DLD1 (cell line): ENCODE measurements around the gene AUTS2.

Source experiments
- in situ Hi-C: cut with HindIII; loops from 2 replicates; pipeline ENCODE4 v1.10.0; 2017; ENCODE audit warnings: low sequenced_read_pairs

The AUTS2 gene

DNA sequence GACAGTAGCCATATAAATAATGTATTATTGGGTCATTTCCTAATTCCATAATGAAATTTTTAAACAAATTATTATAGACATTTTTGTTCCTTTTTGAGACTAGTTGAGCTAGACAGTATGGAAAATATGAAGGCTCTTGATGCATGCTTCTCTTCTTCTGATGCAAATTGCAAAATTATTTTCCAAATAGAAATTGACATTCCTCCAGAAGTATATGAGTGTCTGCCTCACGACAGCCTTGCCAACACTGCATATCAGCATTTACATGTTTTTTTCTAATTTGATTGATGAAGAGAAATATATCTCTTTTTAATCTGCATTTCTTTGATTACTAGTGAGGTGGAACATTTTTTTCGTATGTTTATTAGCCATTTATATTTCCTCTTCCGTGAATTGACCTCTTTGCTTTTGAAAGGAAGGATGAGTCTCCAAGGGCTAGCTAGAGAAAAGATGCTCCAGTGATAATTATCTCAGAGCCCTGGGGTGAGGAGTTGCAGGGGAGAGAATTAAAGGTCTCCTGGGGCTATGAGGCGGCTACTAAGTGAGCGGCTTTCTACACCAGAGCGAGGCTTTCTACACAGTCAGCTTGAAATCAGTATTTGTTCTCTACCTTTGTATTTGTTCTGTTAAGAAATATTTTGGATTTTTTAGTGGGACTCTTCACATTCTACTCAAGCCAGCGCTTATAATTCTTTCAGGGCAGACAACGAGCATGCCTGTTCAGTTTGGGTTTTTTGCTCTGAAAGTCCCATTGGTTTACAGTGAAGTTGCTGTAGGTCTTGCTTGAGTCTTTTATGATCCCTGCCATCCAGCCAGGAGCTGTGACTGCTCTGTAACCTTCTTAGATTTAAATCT is 821.5 kb downstream of the AUTS2 start:
- in situ Hi-C loops = no loop called here

DNA sequence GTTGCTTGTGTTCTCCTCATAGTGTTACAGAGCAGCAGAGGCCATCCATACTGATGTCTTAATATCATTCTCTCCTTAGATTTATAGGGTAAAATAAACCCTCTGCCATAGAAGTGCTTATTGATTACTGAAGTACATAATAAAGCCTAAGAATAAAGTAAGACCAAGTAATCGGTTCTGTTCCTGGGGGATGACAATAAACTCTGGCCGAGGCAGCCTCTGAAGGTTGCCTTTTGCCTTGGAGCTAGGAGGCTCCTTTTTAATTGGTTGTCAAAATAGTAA is 822.0 kb downstream of the AUTS2 start:
- in situ Hi-C loops = no loop called here

DNA sequence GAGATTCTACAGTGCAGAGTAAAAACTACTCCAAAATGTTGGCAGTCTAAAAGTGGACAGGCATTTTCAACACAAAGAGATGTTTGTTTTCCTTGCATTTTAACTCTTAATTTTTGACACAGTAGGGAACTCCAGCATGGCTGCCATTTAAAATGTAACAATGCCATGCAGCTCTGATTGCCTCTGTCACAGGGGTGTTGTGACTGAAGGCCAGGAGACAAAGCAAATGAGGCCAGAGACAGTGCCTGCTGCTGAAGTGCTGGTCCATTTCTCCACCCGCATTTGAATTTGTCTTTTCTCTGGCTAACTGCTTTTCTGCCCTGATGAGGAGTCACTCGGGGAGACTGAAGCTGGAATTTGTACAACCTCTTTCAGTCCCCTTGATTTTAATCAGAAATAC is 823.0 kb downstream of the AUTS2 start:
- in situ Hi-C loops = no loop called here

DNA sequence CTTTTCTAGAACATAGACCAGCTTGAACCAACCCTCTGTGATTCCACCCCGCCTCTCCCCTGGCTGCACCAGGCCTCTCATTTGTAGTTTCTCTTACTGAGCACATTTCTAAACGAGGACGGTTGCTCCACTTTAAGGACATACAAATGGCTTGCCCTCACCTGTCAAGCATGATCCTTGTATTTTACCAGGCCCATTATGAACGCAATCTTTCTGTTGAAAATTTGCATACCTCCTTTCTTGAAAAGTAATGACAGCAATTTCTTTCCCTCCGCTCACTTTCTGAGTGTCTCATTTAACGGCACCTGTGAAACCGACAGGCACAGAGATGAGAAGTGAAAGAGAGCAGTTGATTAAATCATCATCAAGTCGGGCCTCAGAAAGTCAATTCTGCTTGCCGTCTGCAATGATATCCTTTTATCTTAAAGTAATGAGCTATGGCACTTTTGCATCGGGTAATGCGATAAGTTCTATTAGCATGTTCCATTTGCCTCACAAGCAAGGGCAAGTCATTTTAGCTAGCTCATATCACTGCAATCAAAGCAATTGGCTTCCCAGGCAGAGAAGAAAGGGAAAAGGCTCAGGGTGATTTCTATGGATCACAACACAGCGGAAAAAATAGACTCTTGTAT is 828.1 kb downstream of the AUTS2 start:
- in situ Hi-C loops = no loop called here

DNA sequence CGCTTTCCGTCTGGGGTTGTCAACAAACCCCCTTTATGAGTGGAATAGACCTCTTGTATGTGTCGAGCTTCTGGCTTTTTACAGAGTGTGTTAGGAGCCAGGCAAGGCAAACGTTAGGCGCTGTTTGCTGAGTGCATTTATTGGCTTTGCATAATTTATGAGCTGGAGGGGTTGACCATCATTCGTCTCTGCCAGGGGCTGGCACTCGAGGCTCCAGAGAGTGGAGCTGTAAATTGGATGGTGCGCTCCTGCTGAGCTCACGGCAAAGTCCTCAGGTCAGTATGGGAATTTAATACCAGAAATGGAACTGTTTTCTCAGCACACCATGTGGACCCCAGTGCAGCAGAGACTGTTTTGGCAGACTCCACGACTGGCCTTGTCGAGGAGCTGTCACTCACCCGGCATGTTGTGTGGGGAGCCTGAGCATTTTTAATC is 834.3 kb downstream of the AUTS2 start:
- in situ Hi-C loops = no loop called here

DNA sequence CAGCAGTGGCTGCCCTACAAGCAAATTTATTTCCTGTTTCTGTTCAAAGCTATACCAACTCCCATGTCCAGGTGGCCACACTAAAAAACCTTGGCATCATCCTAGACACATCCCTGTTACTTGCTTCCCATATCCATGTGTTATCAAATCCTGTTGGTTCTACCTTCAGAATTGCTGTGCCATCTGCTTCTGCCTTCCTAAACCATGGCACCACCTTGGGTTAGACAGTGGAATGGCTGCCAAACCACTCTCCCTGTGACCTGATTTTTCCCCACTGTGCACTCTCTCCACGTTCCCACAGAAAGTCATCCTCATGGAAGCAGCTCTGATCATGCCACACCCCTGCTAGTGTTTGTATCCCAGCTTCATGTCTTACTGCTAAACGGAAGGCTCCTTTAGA is 836.1 kb downstream of the AUTS2 start:
- in situ Hi-C loops = no loop called here

DNA sequence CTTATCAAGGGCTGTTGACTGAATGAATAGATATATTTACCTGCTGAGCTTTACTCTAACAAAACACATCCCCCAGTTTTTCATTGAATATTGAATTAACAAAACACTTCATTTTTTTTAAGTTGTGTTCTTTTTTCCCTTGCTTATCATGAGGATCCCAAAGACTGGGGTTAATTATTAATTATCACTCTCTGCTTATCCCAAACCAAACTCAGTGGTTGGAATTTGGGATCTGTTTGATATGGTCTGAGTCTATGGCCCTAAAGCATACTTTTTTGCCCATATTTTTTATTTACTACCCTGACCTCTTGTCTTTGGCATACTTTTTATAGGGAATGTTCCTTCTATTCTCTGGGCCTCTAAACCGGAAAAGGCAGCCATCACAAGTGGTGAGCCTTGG is 836.5 kb downstream of the AUTS2 start:
- in situ Hi-C loops = no loop called here

DNA sequence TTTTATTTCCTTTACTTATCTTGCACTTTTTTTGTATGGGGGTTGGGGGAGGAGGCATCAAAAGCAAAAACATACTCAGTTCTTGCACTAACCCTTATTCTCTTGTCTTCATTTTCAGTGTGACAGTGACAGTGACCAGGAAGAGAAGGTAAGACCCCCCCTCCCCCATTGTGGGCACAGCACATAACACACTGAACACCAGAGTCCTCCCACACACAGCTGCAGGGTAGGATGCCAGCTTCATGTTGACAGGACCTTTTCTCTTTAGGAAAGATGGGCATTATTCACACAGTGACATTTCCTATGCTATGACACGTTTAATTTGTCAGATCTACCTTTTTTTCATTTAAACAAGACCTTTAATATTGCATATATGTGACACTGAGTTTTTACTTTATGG is 837.4 kb downstream of the AUTS2 start:
- in situ Hi-C loops = no loop called here

DNA sequence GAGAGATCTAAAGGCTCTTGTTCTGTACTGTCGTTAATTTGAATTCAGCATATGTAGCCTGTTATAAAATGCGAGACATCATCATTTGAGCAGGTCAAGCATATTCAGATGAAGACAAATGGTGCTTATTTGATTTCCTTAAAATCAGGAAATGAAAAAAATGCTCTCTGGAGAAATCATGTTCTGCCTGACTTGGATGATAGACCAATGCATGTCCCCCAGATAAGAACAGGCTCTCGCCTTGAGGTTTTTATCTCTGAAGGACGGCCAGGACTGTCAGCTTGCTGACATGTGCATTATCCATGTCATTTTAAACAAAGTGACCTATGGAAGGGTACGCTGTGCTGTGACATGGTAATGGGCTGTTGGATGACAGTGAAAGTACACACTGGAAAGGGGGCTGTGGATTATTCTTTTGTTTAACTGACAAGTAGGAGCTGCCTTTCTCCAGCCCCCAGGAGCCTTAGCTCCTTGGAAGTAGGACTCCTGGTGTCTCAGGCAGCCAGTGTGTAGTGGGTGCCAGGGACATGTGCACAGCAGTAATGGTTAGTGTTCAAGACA is 838.6 kb downstream of the AUTS2 start:
- in situ Hi-C loops = no loop called here

DNA sequence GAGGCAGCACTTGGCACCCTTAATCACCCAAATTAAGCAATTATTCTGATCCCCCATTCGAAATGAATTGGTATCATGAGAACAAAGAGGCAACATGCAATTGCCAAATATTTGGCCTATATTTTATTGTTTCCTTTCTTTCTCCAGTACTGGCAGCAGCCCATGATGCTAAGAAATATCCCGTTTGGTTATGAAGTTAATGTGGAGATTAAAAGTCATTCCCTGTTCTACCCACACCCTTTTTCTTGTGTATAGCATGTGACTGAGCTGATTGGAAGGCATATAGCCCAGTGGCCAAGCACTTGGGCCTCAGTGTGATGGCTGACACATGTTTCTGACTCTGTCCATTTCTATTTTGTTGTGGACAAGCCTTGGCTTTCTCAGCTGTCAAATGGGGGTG is 841.4 kb downstream of the AUTS2 start:
- in situ Hi-C loops = no loop called here

DNA sequence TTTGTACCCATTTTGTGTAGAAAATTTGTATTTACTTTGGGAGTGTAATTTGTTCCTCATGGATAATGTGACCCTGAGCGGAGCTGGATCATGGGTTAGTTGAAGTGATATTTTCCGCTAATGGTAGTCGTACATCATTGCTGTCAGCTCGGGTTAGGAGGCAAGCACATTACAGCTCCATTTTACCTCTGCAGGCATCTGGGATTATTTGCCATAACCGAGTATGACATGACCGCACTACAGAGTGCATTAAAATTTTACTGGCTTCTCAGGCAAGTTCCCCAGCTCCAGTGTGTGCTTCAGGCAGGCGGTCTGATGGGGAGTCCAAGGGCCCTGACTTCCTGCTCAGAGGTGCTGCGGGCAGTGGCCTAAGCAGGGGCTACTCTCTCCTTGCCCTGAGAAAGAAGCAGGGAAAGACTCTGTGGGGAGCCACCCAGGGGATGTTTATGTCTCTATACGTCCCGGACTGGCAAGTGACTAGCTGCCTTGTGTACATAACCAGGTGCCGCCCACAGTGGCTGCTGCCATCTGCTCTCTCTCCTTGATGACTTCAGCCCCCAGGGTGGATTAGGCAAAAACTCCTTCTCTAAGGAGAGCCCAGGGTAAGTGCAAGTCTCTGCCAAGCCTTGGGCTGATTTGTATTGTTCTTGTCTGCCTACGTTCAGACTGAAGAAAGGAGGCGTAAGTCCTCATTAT is 848.3 kb downstream of the AUTS2 start:
- in situ Hi-C loops = no loop called here

DNA sequence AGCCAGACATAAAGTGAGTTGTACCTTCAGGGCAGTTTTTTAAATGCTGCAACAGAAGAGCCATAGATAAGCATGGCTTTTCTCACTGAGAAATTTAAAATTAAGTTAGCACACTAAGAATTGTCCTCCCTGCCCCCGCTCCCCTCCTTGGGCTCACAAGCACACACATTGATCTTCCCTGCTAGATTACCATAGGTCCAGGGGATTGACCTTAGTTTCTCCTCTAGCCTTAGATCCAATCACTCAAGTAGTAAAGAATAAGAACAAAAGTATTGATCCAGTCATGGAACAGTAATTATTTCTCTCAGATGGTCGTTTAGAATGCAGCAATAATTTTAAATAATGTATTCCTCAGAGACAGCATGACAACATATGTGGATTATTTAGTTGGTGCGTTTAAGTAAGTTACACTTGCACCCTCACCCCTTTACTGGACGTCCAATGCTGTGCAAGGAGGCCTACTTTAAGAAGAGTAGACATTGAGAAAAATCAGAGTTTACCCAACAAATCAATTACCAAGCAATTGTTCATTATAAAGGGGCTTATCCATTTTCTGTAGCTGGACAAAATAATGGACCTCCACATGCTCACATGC is 850.1 kb downstream of the AUTS2 start:
- in situ Hi-C loops = no loop called here

DNA sequence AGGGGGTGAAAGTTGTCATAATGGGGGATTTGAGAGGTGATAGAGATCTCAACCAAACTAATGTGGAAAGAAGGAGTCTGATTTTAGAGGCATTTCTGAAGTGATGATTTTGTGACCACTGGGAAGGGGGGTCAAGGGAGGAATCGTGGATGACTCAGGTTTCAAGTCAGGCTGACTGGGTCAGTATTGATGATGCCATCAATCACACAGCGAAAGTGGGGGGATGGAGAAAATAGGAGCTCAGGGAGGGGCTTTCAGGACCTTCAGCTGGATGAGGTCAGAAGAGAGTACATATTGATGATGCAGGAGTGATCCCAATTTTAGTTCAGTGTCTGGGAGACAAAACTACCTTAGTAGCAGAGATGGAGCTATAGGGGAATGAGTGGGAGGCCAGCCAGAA is 852.5 kb downstream of the AUTS2 start:
- in situ Hi-C loops = no loop called here

DNA sequence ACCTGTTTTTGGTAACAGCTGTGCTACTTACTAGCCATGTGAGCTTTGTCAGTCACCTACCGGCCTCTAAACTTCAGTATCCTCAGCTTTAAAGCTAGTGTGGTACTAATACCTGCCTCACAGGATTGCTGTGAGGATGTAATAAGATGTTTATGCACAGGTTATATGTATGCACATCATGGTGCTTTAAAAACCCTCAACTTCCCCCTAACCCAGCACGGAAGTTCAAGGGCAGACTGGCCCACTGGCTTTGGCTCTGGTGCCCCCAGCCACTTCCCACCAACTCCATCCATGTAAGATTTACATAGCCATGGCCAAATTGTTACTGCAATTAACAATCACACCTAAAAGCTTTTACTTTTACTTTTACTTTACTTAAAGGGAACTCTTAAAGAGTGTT is 857.6 kb downstream of the AUTS2 start:
- in situ Hi-C loops = no loop called here

DNA sequence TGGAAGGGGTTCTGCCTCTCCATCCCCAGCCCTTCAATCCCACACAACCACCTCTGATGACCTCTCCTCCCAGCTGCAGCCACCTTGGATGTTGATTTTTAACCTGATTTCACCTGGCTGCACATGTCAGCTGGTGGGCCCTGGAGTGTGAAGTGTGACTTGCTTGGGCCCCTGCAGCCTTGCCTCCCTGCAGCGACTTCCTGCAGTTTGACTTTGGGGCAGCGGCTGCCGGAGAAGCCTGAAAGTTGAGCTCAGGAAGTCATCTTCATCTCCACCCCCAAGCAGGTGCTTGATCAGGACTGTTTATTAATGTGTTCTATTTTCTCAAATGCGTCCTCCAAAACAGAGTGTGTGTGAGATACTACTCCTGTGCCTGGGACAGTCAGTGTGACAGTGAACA is 858.4 kb downstream of the AUTS2 start:
- in situ Hi-C loops = no loop called here

DNA sequence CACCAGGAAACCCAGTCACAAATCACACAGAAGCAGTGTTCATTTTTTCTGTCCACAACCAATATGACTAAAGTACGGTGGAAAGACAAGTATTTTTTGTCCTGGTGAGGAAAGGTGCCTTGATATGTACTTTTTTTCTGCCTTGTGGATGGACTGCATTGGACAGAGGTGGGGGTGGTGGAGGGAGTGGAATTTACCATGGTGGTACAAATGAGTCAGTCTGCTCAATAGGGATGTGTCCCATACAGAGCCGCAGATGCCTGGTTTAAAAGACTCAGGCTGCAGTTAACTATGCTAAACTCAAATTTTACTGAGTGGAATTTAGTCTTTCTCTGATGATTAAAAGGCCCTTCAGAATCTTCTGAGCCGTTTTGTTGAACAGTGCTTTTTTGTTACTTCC is 859.2 kb downstream of the AUTS2 start:
- in situ Hi-C loops = no loop called here

DNA sequence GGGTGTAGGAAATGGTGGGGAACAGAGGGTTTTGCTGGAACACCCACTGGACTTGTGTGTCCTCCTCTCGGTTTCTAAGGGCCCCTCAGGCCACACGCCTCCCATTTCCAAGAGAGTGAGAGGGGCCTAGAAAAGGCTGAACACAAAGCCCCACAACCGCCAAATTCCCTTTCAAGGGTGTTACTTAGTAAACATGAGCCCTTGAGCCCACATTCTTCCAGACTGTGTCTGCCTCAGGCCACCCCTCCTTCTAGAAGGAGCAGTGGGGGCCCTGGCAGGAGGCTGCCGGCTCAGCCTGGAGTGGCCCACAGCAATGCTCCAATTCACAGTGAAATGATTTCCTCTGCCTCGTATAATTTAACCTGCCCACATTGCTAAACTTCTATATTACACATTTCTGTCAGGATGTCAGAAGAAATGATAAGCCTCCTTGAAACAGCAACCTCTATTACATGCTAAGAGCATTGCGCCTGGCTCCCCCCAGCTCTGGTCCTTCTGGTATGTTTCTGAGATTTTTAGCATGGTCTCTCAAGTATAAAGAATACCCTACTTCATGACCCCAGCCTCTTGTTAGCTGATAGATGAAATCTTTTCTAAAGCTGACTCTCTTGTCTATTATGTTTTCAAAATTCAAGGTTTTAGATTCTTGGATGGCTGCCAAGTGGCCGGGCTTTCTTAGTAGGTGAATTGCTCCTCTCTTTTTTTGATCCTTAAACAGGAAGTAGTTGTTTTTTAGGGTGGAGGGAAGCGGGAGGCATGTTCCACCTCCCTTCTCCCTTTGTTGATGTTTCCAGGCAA is 859.8 kb downstream of the AUTS2 start:
- in situ Hi-C loops = no loop called here

DNA sequence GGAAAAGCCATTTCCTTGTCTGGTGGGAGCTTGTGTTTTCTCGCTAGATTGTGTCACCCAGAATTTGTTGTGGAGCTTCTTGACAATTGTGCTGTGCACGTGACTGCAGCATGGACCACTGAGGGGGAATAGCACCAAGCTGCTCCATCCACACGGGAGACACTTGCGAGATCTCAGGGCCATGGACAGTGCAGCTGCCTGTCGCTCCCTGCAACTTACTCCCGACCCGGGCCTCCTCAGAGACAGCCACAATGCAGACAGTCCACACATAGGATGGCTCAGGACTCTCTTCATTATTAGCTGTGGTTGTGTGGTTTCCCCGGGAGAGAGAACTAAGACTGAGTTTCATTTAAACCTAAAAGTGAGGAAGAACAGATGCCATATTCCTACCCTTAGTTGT is 860.5 kb downstream of the AUTS2 start:
- in situ Hi-C loops = no loop called here

DNA sequence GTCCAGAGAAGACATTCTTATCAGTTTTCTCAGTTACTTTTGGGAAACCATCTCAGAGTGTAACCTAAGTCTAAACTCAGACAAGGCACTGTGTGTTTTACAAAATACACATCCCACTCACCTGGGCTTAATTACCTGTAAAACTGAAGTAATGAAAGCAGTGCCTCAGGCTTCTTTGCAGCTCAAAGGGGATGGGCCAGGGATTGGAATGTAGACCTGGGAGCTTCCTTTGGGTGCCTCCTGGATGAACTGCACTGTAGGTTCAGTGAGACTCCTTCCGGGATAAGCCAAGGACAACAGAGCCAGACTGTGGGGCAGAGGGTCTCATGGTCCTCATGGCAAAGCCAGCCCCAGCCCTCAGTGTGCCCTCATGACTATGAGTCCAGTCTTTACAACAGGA is 861.3 kb downstream of the AUTS2 start:
- in situ Hi-C loops = no loop called here

DNA sequence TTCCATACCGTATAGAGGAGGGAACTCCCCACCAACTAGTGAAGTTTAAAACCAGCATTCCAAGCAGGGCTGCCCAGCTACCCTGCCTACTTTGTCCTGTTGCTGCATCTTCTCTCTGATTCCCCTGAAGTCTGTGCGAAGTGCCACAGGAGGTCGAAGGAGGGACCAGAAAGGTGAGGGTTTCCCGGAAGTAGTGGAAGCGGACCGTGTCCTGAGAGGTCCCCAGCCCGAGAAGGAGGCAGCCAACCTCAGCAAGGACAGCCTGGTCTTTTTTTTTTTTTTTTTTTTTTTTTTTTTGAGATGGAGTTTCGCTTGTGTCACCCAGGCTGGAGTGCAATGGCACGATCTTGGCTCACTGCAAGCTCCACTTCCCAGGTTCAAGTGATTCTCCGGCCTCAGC is 861.8 kb downstream of the AUTS2 start:
- in situ Hi-C loops = no loop called here

DNA sequence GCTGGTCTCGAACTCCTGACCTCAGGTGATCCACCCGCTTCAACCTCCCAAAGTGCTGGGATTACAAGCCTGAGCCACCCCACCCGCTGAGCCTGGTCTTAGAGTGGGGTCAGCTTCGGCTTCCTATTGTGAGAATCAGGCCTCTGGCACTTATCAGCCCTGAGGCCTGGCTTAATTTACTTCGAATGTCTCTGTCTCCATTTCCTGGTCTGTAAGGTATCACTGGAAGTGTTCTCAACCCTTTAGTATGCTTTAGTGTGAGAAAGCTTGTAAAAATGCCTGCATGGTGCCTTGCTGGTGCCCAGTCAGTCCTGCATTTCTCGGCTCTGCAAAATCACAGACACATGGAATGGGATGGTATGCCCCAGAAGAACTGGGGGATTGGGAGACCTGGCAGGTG is 862.3 kb downstream of the AUTS2 start:
- in situ Hi-C loops = no loop called here
